Naive thymus-derived CD4-positive, alpha-beta T cell (primary cell): Measurements from ENCODE around the gene CDH4. TPM values are rescaled to one million over a fixed set of nuclear protein-coding genes. Genes with fewer than 3 reads are reported as not detected.
"Not testable (repeated sequence)": the region's sequence is repeated elsewhere in the genome, so short reads cannot be mapped to it uniquely, and the experiment has no call there.

Experiments
- ATAC-seq: fragments of 150-1000 bp; cut with Tn5 transposase; 2 replicates; pipeline ENCODE4 v1.10.0; 2021; ENCODE audit warnings: mild to moderate bottlenecking, moderate library complexity
- CTCF ChIA-PET: fragments of 350-600 bp; sonication (Branson Sonifier 250); formaldehyde crosslinking; loops from one replicate; lab custom pipeline; 2021; ENCODE audit warnings: antibody characterized with exemption; lab: Charles Lee
- POLR2A ChIA-PET: fragments of 350-600 bp; sonication (Branson Sonifier 250); formaldehyde crosslinking; loops from one replicate; lab custom pipeline; 2021; ENCODE audit warnings: antibody characterized with exemption, inconsistent platforms; lab: Charles Lee
- DNase-seq, 9 donors: peaks; one replicate each; pipeline versions ENCODE4 v3.0.0 to v3.0.0-alpha.2; 2020 to 2022; ENCODE audit warnings: mixed read lengths in 1 of 9
- H3K27ac ChIP-seq: one replicate; pipeline ENCODE4 v1.7.0; 2013; ENCODE audit warnings: mild to moderate bottlenecking, low read depth, low read length, moderate library complexity
- H3K27me3 ChIP-seq, 2 donors: one replicate each; pipeline ENCODE4 v1.7.0; 2013; ENCODE audit warnings: low read length in 2 of 2, mild to moderate bottlenecking in 2 of 2, moderate library complexity in 2 of 2; ENCODE audit not compliant: control insufficient read depth in 2 of 2, insufficient read depth in 2 of 2
- H3K36me3 ChIP-seq, 3 experiments: 1 replicate in 2 of 3; 2 replicates in 1 of 3; pipeline ENCODE4 v1.7.0; 2013; ENCODE audit warnings: low read length in 3 of 3, mild to moderate bottlenecking in 3 of 3, moderate library complexity in 1 of 3; ENCODE audit not compliant: insufficient read depth in 3 of 3, control insufficient read depth in 2 of 3
- H3K4me1 ChIP-seq, 2 donors: one replicate each; pipeline ENCODE4 v1.7.0; 2013; ENCODE audit warnings: low read length in 2 of 2, mild to moderate bottlenecking in 2 of 2, moderate library complexity in 1 of 2; ENCODE audit not compliant: control insufficient read depth in 2 of 2, insufficient read depth in 2 of 2
- H3K4me3 ChIP-seq: 2 replicates; pipeline ENCODE4 v1.7.0; 2013; ENCODE audit warnings: mild to moderate bottlenecking, low read length
- H3K9me3 ChIP-seq, 3 experiments: 1 replicate in 2 of 3; 2 replicates in 1 of 3; pipeline ENCODE4 v1.7.0; 2013; ENCODE audit warnings: low read length in 3 of 3; ENCODE audit not compliant: control insufficient read depth in 2 of 3
- H3K27ac Mint-ChIP-seq, 9 donors: one replicate each; pipeline ENCODE4 v1.8.0; 2020 to 2022; ENCODE audit warnings: mixed read lengths in 9 of 9, mild to moderate bottlenecking in 8 of 9, moderate library complexity in 5 of 9, inconsistent platforms in 2 of 9
- H3K27me3 Mint-ChIP-seq, 5 donors: one replicate each; pipeline ENCODE4 v1.8.0; 2021 to 2022; ENCODE audit warnings: mixed read lengths in 5 of 5, mild to moderate bottlenecking in 1 of 5
- H3K36me3 Mint-ChIP-seq, 5 donors: one replicate each; pipeline ENCODE4 v1.8.0; 2020 to 2022; ENCODE audit warnings: mixed read lengths in 5 of 5, mild to moderate bottlenecking in 3 of 5, inconsistent platforms in 1 of 5
- H3K4me1 Mint-ChIP-seq, 7 donors: one replicate each; pipeline ENCODE4 v1.8.0; 2020 to 2022; ENCODE audit warnings: mixed read lengths in 7 of 7, mild to moderate bottlenecking in 3 of 7, inconsistent platforms in 1 of 7
- H3K4me3 Mint-ChIP-seq, 10 donors: one replicate each; pipeline ENCODE4 v1.8.0; 2020 to 2022; ENCODE audit warnings: mild to moderate bottlenecking in 10 of 10, mixed read lengths in 10 of 10, moderate library complexity in 6 of 10, inconsistent platforms in 2 of 10
- H3K9me3 Mint-ChIP-seq, 11 donors: one replicate each; pipeline ENCODE4 v1.8.0; 2020 to 2022; ENCODE audit warnings: mixed read lengths in 11 of 11, mild to moderate bottlenecking in 4 of 11, inconsistent platforms in 1 of 11, moderate library complexity in 1 of 11
- intact Hi-C, 2 donors: fragments of 100-400 bp; cut with micrococcal nuclease; formaldehyde crosslinking; loops; one replicate each; pipeline ENCODE4 v1.15.1; 2023
- polyA plus RNA-seq, 2 donors: library from polyadenylated mRNA; unstranded; fragments of 300-500 nt; fragmentation: Illumina TruSeq; gene quantifications; one replicate each; pipeline ENCODE4 v1.2.3, GENCODE V29; 2021
- total RNA-seq, 6 experiments: library from RNA in 5 of 6; stranded (reverse) in 5 of 6; gene quantifications; 1 replicate in 5 of 6; 2 replicates in 1 of 6; pipeline ENCODE4 v1.2.3 and lab custom pipeline; 2021 to 2026

CDH4 gene
- total and polyA plus RNA-seq, 7 experiments from 2014 or later = 0.05 to 0.43 (median 0.14) TPM; not detected in 1

- H3K4me3 ChIP-seq = no peak overlapping the region
- ATAC-seq (no peak), DNase-seq (no peak)
- peaks cover 12 to 38% (median 31%) of the 10 kb centered on the region in 5 donors for H3K36me3 Mint-ChIP-seq
- intact Hi-C loops = no loop called here
- peaks cover 0 to 2% (median 0%) of the 10 kb centered on the region in 7 donors for H3K4me1 Mint-ChIP-seq
- H3K4me3 Mint-ChIP-seq = no peak overlapping the region
- peaks cover 6 to 23% (median 7%) of the 10 kb centered on the region in 5 donors for H3K27me3 Mint-ChIP-seq
- no peak overlapping the region for H3K27ac Mint-ChIP-seq
- CTCF ChIA-PET = no interaction called here
- H3K27me3 ChIP-seq = no peaks in the 10 kb centered on the region
- peaks cover 0 to 14% (median 2%) of the 10 kb centered on the region in 11 donors for H3K9me3 Mint-ChIP-seq
- no peak overlapping the region for H3K27ac ChIP-seq
- peaks cover 0 to 6% (median 0%) of the 10 kb centered on the region in 3 experiments for H3K9me3 ChIP-seq
- H3K36me3 ChIP-seq = peaks cover 5 to 29% (median 11%) of the 10 kb centered on the region in 3 experiments
- H3K4me1 ChIP-seq = no peaks in the 10 kb centered on the region
- POLR2A ChIA-PET = no interaction called here
Measured at GRCh38 chr20:61970357-61970756, 718.3 kb downstream of the CDH4 start.

GRCh38 chr20:61971595-61971994 lies 719.5 kb downstream of the CDH4 start:
- CTCF ChIA-PET, H3K4me3 Mint-ChIP-seq, H3K27me3 ChIP-seq, DNase-seq, ATAC-seq, H3K4me1 Mint-ChIP-seq, intact Hi-C loops, POLR2A ChIA-PET, H3K9me3 ChIP-seq, H3K4me3 ChIP-seq, H3K27ac ChIP-seq, H3K4me1 ChIP-seq, H3K27ac Mint-ChIP-seq: not testable (repeated sequence)
- Mint-ChIP-seq H3K27me3 (peaks cover under 1 to 18% (median 7%) of the 10 kb centered on the region in 5 donors), H3K9me3 (peaks cover 0 to 14% (median 2%) of the 10 kb centered on the region in 11 donors), H3K36me3 (peaks cover 12 to 44% (median 33%) of the 10 kb centered on the region in 5 donors)
- peaks cover 10 to 39% (median 14%) of the 10 kb centered on the region in 3 experiments for H3K36me3 ChIP-seq

- H3K9me3 Mint-ChIP-seq = peaks cover 0 to 14% (median 2%) of the 10 kb centered on the region in 11 donors
- Histone ChIP-seq H3K27ac (no peak overlapping the region), H3K9me3 (peaks cover 0 to 6% (median 0%) of the 10 kb centered on the region in 3 experiments), H3K36me3 (peaks cover 10 to 47% (median 14%) of the 10 kb centered on the region in 3 experiments), H3K4me3 (no peak overlapping the region), H3K27me3 (no peaks in the 10 kb centered on the region), H3K4me1 (no peaks in the 10 kb centered on the region)
- ChIA-PET POLR2A (no interaction called here), CTCF (no interaction called here)
- ATAC-seq = no peak
- no peak for DNase-seq
- H3K27ac Mint-ChIP-seq = no peak overlapping the region
- peaks cover 0 to 3% (median 0%) of the 10 kb centered on the region in 7 donors for H3K4me1 Mint-ChIP-seq
- intact Hi-C loops = no loop called here
- H3K27me3 Mint-ChIP-seq = peaks cover 0 to 12% (median 3%) of the 10 kb centered on the region in 5 donors
- H3K36me3 Mint-ChIP-seq = peaks cover 12 to 46% (median 39%) of the 10 kb centered on the region in 5 donors
- no peak overlapping the region for H3K4me3 Mint-ChIP-seq
Measured at GRCh38 chr20:61972636-61973508, 720.8 kb downstream of the CDH4 start.

GRCh38 chr20:61973515-61974356 lies 721.7 kb downstream of the CDH4 start:
- ATAC-seq (no peak), DNase-seq (no peak)
- ChIA-PET POLR2A (no interaction called here), CTCF (no interaction called here)
- Histone ChIP-seq H3K4me1 (no peaks in the 10 kb centered on the region), H3K4me3 (no peak overlapping the region), H3K27ac (no peak overlapping the region), H3K36me3 (peaks cover 10 to 47% (median 14%) of the 10 kb centered on the region in 3 experiments), H3K27me3 (no peaks in the 10 kb centered on the region), H3K9me3 (peaks cover 0 to 6% (median 0%) of the 10 kb centered on the region in 3 experiments)
- peaks cover 12 to 47% (median 39%) of the 10 kb centered on the region in 5 donors for H3K36me3 Mint-ChIP-seq
- peaks cover 0 to 3% (median 0%) of the 10 kb centered on the region in 7 donors for H3K4me1 Mint-ChIP-seq
- no peak overlapping the region for H3K27ac Mint-ChIP-seq
- H3K4me3 Mint-ChIP-seq = peak overlapping the region in 1 of 10 donors; percentile 27
- peaks cover 0 to 3% (median 0%) of the 10 kb centered on the region in 5 donors for H3K27me3 Mint-ChIP-seq
- H3K9me3 Mint-ChIP-seq = peaks cover 0 to 14% (median 2%) of the 10 kb centered on the region in 11 donors
- intact Hi-C loops = no loop called here

- peaks cover 12 to 51% (median 39%) of the 10 kb centered on the region in 5 donors for H3K36me3 Mint-ChIP-seq
- no peak for ATAC-seq
- POLR2A ChIA-PET = no interaction called here
Measured at GRCh38 chr20:61974357-61974665, 722.2 kb downstream of the CDH4 start.

GRCh38 chr20:61975407-61976129 lies 723.5 kb downstream of the CDH4 start:
- Histone ChIP-seq H3K9me3 (peaks cover 0 to 6% (median 0%) of the 10 kb centered on the region in 3 experiments), H3K27ac (no peak overlapping the region), H3K4me1 (no peaks in the 10 kb centered on the region), H3K36me3 (peaks cover 10 to 65% (median 14%) of the 10 kb centered on the region in 3 experiments), H3K27me3 (no peaks in the 10 kb centered on the region), H3K4me3 (no peak overlapping the region)
- POLR2A ChIA-PET = no interaction called here
- Mint-ChIP-seq H3K36me3 (peaks cover 12 to 55% (median 35%) of the 10 kb centered on the region in 5 donors), H3K27ac (no peak overlapping the region), H3K27me3 (no peaks in the 10 kb centered on the region), H3K4me3 (no peak overlapping the region), H3K4me1 (peaks cover 0 to 6% (median 0%) of the 10 kb centered on the region in 7 donors), H3K9me3 (peaks cover 0 to 14% (median 0%) of the 10 kb centered on the region in 11 donors)
- DNase-seq (no peak), ATAC-seq (no peak)
- CTCF ChIA-PET = no interaction called here
- intact Hi-C loops = no loop called here

More at GRCh38 chr20:61974357-61974665, 722.2 kb downstream of the CDH4 start:
- Mint-ChIP-seq H3K4me3 (no peak overlapping the region), H3K27me3 (no peaks in the 10 kb centered on the region), H3K9me3 (peaks cover 0 to 14% (median 2%) of the 10 kb centered on the region in 11 donors), H3K27ac (no peak overlapping the region), H3K4me1 (peaks cover 0 to 3% (median 0%) of the 10 kb centered on the region in 7 donors)
- Histone ChIP-seq H3K4me1 (no peaks in the 10 kb centered on the region), H3K27ac (no peak overlapping the region), H3K9me3 (peaks cover 0 to 6% (median 0%) of the 10 kb centered on the region in 3 experiments), H3K36me3 (peaks cover 10 to 53% (median 14%) of the 10 kb centered on the region in 3 experiments), H3K27me3 (no peaks in the 10 kb centered on the region), H3K4me3 (no peak overlapping the region)
- DNase-seq = no peak
- intact Hi-C loops = no loop called here
- CTCF ChIA-PET = no interaction called here
